ENCODE results near the gene BNC2.

The BNC2 gene

DNA sequence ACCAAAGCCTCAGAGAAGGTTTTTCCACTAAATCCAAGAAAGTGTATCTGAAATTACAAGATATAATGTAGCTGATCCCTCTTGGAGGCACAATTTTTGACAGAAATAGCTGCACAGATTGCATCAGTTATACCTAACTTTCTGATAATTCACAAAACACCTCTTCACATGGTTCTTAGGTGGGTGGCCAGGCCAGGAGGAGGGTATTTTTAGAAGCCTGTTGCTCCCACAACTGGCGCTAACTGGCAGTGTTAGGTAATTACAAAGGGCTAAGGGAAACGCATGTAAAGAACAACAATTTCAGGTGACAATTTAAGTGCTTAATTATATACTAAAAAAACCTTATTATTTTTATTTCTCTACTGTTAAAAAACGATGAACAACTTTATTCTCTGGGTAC is 247.9 kb downstream of the BNC2 start:
- DNase-seq, result no peak

GRCh38 chr9:16619914-16620520 is 250.5 kb downstream of the BNC2 start:
- DNase-seq, result no peak

DNA sequence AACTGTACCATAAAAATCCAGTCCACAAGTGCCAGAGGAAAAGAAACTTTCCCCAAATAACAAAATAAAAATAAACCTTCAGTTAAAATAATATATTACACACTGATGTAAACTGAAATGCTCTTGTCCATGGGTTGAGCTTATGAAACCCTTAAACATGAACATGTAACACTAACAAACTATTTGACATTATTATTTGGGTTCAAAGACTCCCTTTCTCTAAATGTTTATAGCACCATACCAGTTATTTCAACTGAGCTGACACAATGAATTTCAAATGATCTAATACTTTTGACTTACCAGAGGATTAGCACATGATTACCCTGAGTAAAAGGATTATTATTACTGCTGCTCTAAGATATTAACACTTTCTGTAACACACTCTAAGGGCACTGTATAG is 251.1 kb downstream of the BNC2 start:
- DNase-seq, result no peak

- DNase-seq, result no peak
Observed at GRCh38 chr9:16618524-16618923, 251.9 kb downstream of the BNC2 start.

DNA sequence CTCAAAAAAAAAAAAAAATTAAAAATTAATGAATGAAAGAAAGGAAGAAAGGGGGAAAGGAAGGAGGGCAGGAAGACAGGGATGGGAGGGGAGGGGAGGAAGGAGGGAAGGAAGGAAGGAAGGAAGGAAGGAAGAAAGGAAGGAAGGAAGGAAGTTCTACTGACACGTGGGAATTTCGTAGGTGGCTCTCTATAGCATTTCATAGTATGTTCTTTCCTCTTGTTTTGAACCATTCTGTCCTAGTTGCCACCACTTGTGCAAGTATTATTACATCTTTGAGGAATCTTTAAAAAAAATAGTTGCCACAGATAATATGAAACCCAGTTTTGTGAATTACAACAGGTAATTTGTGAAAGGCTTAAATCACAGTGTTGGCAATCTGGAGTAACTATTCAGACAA is 253.8 kb downstream of the BNC2 start:
- no peak for DNase-seq

- DNase-seq, result no peak
Observed at GRCh38 chr9:16615451-16615850, 255.0 kb downstream of the BNC2 start.

DNA sequence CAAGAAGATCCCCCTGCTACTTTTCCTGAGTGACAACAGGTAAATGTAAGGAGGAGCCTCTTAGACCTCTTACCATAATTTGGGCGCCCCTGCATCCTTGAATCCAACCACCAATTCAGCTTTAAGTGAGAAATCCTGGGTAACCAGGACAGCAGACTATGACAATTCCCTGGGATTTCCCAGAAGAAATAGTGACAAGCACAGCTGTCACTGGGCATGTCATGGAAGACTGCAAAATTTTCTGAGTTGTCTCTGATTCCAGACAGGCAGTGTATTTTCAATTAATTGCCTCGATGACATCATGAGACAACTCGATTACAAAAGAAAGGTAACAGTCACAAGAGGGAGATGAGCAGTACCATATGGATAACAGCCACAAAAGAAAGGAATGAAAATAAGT is 256.9 kb downstream of the BNC2 start:
- DNase-seq, result no peak

GRCh38 chr9:16613051-16613450 is 257.4 kb downstream of the BNC2 start:
- no peak for DNase-seq

DNA sequence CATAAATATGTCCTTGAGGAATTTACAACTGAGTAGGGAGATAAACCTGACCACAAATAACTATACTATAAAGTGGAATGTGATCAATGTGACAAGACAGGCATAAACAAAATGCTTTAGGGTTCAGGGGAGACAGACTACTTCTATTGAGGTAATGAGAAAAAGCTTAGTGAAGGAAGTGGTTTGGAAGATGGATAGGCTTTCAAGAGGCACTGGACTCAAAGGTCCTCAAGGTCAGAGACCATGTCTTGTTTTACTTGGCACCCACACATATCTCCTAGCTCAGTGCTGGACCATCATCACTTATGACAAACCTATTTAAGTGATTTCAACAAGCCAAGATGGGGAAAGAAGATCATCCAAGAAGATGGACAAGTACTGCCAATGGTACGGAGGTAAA is 257.8 kb downstream of the BNC2 start:
- DNase-seq, result no peak

DNA sequence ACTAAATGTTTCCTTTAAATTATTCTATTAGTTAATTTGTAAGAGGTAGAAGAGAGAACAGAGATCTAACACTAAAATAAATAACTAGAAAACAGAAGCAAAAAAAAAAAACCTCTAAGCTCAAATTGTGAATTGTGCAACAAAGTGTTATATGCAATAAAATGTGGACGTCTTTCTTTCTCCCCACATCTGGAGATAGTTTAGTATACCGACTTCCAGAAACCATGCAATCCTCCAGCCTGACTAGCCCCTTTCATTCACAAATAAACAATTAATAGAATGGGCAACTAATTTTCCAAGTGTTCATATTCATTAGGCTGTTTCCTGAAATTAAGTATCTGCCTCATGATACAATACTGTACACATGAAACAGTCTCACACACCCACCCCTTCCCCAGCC is 258.5 kb downstream of the BNC2 start:
- DNase-seq, result no peak

DNA sequence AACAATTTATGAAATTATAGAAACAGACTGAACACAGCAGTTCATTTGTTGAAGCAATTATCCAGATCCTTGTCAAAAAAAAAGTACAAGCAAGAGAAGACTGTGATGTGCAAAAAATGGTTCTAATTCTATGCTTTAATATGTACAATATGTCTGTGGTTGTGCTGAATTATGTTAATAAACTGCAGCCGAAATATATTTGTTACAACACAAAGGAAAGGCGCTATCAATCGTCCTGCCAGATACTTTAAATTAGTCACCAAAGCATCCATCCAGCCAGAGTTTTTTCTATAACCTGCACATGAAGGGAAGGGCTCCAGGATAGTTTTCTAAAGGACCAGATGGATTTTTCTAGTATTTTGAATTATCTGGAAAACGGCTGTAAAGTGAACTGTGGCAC is 259.5 kb downstream of the BNC2 start:
- no peak for DNase-seq

- DNase-seq, result no peak
Observed at GRCh38 chr9:16610538-16610937, 259.9 kb downstream of the BNC2 start.

GRCh38 chr9:16608906-16609305 is 261.6 kb downstream of the BNC2 start:
- DNase-seq, result no peak

- no peak for DNase-seq
Observed at GRCh38 chr9:16602494-16602893, 268.0 kb downstream of the BNC2 start.

DNA sequence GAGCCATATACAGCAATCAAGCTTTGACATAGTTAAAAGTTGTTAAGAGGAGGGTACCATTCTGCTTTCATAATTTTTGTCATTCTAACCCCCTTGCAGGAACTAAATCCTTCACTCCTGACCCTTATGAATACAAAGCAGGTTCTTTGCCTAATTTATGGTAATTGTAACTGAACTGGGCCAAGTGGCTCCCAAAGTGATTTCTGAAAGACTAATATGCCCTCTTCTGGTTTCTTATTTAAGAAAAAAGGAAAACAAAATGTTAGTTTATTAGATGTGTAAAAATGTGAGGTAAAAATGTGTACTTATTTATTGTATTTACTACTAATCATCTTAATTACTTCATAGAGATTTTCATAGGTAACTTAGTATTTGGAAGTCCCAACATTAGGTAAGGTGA is 268.5 kb downstream of the BNC2 start:
- DNase-seq, result no peak

GRCh38 chr9:16598316-16598715 is 272.2 kb downstream of the BNC2 start:
- DNase-seq, result no peak

GRCh38 chr9:16597136-16597535 is 273.3 kb downstream of the BNC2 start:
- no peak for DNase-seq

GRCh38 chr9:16595227-16595626 is 275.2 kb downstream of the BNC2 start:
- no peak for DNase-seq

- no peak for DNase-seq
Observed at GRCh38 chr9:16594787-16595186, 275.7 kb downstream of the BNC2 start.

DNA sequence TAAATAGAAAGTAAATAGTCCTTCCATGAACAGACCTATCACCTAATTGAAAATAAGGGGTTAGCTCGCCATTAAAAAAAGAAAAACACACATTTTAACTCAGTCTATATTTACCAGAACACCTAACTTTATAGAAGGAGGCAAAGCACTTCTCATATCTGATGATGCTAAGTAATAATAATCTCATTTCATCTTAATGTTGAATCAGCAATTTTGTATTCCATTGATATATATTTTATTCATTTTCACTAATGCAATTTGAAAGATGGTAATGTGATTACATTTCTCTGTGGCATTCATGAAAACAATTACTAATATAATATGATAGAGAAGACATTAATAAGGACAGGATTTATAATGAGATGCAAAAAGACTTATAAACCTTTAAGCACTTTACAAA is 276.7 kb downstream of the BNC2 start:
- no peak for DNase-seq

DNA sequence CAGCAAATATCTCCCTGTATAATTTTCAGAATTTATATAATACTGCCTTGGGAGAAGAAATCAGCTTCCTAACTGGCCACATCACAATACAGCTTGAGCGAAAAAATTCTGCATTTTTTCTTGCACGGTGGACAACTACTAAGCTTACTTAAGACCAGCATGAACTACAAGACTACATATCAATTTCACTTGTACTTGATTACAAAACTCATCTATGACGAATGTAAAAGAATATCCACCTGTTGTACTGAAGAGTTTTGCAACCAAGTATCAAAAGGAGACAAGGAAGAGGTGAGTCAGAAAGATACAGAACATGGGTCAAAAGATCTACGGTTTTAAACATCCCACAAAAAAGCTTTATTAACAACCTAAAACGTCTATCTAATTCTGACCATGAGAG is 279.4 kb downstream of the BNC2 start:
- DNase-seq, result no peak

DNA sequence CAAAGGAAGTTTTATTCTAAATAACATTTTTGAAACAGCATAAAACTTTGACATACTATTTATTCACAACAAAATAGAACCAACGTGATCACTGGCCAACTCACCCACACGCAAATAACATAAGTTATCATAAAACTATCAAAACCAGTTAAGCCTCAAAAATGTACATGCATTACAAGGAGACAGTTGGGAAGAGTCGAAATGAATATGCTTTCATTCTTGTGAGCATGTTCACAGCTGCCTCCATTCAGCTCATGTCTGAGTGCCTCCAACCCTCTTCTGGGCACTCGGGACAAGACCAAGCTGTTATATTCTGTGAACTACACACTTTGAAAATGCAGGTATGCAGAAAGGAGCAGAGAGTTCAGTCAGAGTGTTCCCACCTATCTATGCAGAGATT is 284.9 kb downstream of the BNC2 start:
- no peak for DNase-seq

GRCh38 chr9:16579872-16580432 is 290.5 kb downstream of the BNC2 start:
- DNase-seq, result no peak

GRCh38 chr9:16575986-16576245 is 294.6 kb downstream of the BNC2 start:
- DNase-seq, result no peak

DNA sequence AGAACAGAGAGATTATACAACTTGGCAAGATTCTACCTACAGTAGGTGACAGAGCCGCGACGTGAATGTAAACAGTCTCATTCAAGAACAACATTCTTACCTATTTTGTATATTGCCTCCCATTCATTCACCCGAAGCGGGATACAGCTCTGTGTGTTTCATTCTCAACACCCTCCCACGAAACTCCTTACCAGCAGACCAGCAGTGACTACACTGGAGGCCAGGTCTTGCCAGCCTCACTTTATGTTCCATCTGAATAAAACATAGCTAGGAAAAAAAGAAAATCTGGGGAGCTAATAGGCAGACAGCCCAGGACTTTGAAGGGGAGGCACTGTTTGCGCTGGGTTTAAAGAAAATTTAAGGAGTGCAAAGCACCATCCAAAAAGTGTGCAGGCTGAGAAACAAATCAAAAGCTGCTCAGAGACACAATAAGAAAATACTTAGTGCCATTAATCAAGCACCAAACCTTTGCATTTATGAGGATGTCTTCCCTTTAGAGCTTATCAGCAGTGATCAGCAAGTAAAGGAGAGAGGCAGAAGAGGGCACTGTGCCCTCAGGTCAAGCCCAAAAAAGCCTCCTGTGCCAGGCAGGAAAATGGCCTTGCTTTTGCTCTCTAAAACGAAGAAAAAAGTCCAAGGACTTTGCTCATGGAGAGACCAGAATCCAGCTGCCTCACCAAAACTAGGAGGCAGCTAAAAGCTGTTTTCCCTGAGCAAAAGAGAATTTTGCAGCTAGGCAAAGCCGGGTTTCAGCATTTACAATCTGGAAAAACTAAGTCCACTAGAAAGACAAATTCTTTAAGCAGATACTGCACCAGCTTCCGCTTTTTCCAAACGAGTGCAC is 295.1 kb downstream of the BNC2 start:
- DNase-seq, result no peak

Data from activated gamma-delta T cell treated with Interleukin-2 at 50 U/mL for 16 hours (primary cell).